Panc1 (cell line): ENCODE results near the gene MAGEB17. TPM values are rescaled to one million over a fixed set of nuclear protein-coding genes. Genes with fewer than 3 reads are reported as not detected.

ENCODE experiments used
- ATAC-seq: fragments of 200-7000 bp; cut with Tn5 transposase; 2 replicates; pipeline ENCODE4 v1.9.1; 2020; ENCODE audit warnings: mild to moderate bottlenecking, moderate library complexity
- BruUV-seq: library from RNA; stranded (reverse); fragments of 400-500 nt; replicated peaks from 2 replicates; lab custom pipeline; 2021; lab: Mats Ljungman, UMichigan
- CTCF ChIA-PET: fragments of 300-600 bp; sonication (Branson Sonifier 250); formaldehyde crosslinking; loops from one replicate; lab custom pipeline; 2022; ENCODE audit warnings: antibody characterized with exemption; lab: Charles Lee
- POLR2A ChIA-PET: fragments of 300-600 bp; sonication (Branson Sonifier 250); formaldehyde crosslinking; loops from one replicate; lab custom pipeline; 2022; ENCODE audit warnings: antibody characterized with exemption; lab: Charles Lee
- DNase-seq: peaks from one replicate; pipeline ENCODE4 v3.0.0-alpha.2; 2010; ENCODE audit warnings: low read depth, low spot score
- H3K27ac ChIP-seq: 2 replicates; pipeline ENCODE4 v1.5.1; 2011; ENCODE audit warnings: mild to moderate bottlenecking, low read length, inconsistent platforms
- H3K27me3 ChIP-seq: fragments of 200-500 bp; sonication (Bioruptor generic); 2 replicates; pipeline ENCODE4 v1.6.0; 2014; ENCODE audit warnings: low read length, inconsistent platforms; ENCODE audit not compliant: control insufficient read depth, insufficient read depth
- H3K36me3 ChIP-seq: fragments of 200-500 bp; sonication (Bioruptor generic); 2 replicates; pipeline ENCODE4 v1.5.1; 2014; ENCODE audit warnings: inconsistent platforms, mild to moderate bottlenecking, low read length, moderate library complexity; ENCODE audit not compliant: control insufficient read depth, insufficient read depth
- H3K4me1 ChIP-seq: 2 replicates; pipeline ENCODE4 v1.5.1; 2011; ENCODE audit warnings: inconsistent platforms, mild to moderate bottlenecking, low read length, moderate library complexity; ENCODE audit not compliant: control insufficient read depth, insufficient read depth
- H3K4me3 ChIP-seq, 2 experiments: 2 replicates each; pipeline ENCODE4 v1.5.1; 2011 to 2012; ENCODE audit warnings: low read depth in 2 of 2, low read length in 2 of 2, mild to moderate bottlenecking in 2 of 2, inconsistent platforms in 1 of 2, moderate library complexity in 1 of 2
- H3K9me3 ChIP-seq: fragments of 200-500 bp; sonication (Bioruptor generic); 2 replicates; pipeline ENCODE4 v1.5.1; 2014; ENCODE audit warnings: low read depth, mild to moderate bottlenecking, inconsistent platforms, low read length, moderate library complexity; ENCODE audit not compliant: control insufficient read depth, insufficient read depth
- POLR2AphosphoS5 ChIP-seq: IDR thresholded peaks from 2 replicates; pipeline ENCODE4 v1.6.1; 2012; ENCODE audit warnings: mild to moderate bottlenecking, low read depth, low read length, moderate library complexity
- REST ChIP-seq, 2 experiments: IDR thresholded peaks; 2 replicates each; pipeline ENCODE4 v1.6.1; 2011 to 2012; ENCODE audit warnings: low read depth in 2 of 2, control low read depth in 1 of 2, low read length in 1 of 2, mild to moderate bottlenecking in 1 of 2, moderate library complexity in 1 of 2; ENCODE audit not compliant: insufficient read depth in 1 of 2
- SIN3A ChIP-seq: IDR thresholded peaks from 2 replicates; pipeline ENCODE4 v1.6.1; 2012; ENCODE audit warnings: low read depth, mild to moderate bottlenecking, low read length, moderate library complexity, borderline replicate concordance; ENCODE audit not compliant: insufficient read depth
- TCF7L2 ChIP-seq: IDR thresholded peaks from 2 replicates; pipeline ENCODE4 v1.6.1; 2011; ENCODE audit warnings: mild to moderate bottlenecking, low read depth, low read length, inconsistent platforms
- in situ Hi-C: cut with HindIII; loops from 2 replicates; pipeline ENCODE4 v1.10.0; 2016; ENCODE audit warnings: low sequenced_read_pairs, low pct_unique_long_range_greater_than_20kb
- intact Hi-C: fragments of 100-400 bp; cut with micrococcal nuclease; formaldehyde crosslinking; loops from one replicate; pipeline ENCODE4 v1.10.0; 2022; ENCODE audit not compliant: unreplicated experiment
- total RNA-seq: library from RNA; stranded (reverse); gene quantifications from one replicate; pipeline ENCODE4 v1.2.1, GENCODE V29; 2021; ENCODE audit not compliant: unreplicated experiment
- TF ChIP-seq, protein P1 (sequence below): fragments of 450-650 bp; IDR thresholded peaks from 2 replicates; pipeline ENCODE4 v1.5.1; 2017; ENCODE audit warnings: mild to moderate bottlenecking

MAGEB17 gene
- total RNA-seq, 1 experiment from 2014 or later: not detected

GRCh38 chrX:16208601-16209000, 41.3 kb downstream of the MAGEB17 start:
- H3K4me3 ChIP-seq: no peak overlapping the region
- H3K4me1 ChIP-seq: no peaks in the 10 kb centered on the region
- in situ Hi-C loops: no loop called here
- no peaks in the 10 kb centered on the region for H3K36me3 ChIP-seq
- DNase-seq (no peak), ATAC-seq (no peak)
- intact Hi-C loops: no loop called here
- POLR2A ChIA-PET: no interaction called here
- H3K27me3 ChIP-seq: no peaks in the 10 kb centered on the region
- no peaks in the 10 kb centered on the region for H3K9me3 ChIP-seq
- no TSS peak for BruUV-seq
- H3K27ac ChIP-seq: no peak overlapping the region
- CTCF ChIA-PET: no interaction called here
- TF ChIP-seq POLR2AphosphoS5 (no peak), TCF7L2 (no peak), REST (IDR thresholded peaks at IDR 0.05; ENCODE audit: insufficient read depth in 1 of 2, low read depth in 2 of 2, low read length in 1 of 2) (no peak), SIN3A (no peak)
- TF ChIP-seq, protein P1, sequence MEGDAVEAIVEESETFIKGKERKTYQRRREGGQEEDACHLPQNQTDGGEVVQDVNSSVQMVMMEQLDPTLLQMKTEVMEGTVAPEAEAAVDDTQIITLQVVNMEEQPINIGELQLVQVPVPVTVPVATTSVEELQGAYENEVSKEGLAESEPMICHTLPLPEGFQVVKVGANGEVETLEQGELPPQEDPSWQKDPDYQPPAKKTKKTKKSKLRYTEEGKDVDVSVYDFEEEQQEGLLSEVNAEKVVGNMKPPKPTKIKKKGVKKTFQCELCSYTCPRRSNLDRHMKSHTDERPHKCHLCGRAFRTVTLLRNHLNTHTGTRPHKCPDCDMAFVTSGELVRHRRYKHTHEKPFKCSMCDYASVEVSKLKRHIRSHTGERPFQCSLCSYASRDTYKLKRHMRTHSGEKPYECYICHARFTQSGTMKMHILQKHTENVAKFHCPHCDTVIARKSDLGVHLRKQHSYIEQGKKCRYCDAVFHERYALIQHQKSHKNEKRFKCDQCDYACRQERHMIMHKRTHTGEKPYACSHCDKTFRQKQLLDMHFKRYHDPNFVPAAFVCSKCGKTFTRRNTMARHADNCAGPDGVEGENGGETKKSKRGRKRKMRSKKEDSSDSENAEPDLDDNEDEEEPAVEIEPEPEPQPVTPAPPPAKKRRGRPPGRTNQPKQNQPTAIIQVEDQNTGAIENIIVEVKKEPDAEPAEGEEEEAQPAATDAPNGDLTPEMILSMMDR: no peak

GRCh38 chrX:16210061-16210460, 42.8 kb downstream of the MAGEB17 start:
- intact Hi-C loops: no loop called here
- no peak for TF ChIP-seq REST (IDR thresholded peaks at IDR 0.05; ENCODE audit: insufficient read depth in 1 of 2, low read depth in 2 of 2, low read length in 1 of 2)
- TF ChIP-seq TCF7L2: no peak
- TF ChIP-seq POLR2AphosphoS5: no peak
- TF ChIP-seq SIN3A: no peak
- TF ChIP-seq, protein P1: no peak
- no peak for ATAC-seq
- Histone ChIP-seq H3K4me1 (no peaks in the 10 kb centered on the region), H3K36me3 (no peaks in the 10 kb centered on the region), H3K27ac (no peak overlapping the region), H3K9me3 (no peaks in the 10 kb centered on the region), H3K27me3 (no peaks in the 10 kb centered on the region), H3K4me3 (no peak overlapping the region)
- in situ Hi-C loops: no loop called here
- no peak for DNase-seq
- POLR2A ChIA-PET: no interaction called here
- no TSS peak for BruUV-seq
- CTCF ChIA-PET: no interaction called here
